ENCODE data around the gene CFAP46.

GRCh38 chr10:132761395-132762060, 180.8 kb downstream of the CFAP46 start:
- TF ChIP-seq CTCF (conservative IDR thresholded peaks at IDR 0.05; ENCODE audit: low read length) (no peak), EZH2phosphoT487 (IDR thresholded peaks at IDR 0.05; ENCODE audit: borderline replicate concordance) (no peak)
